Prostate gland (tissue), 2 donors: ENCODE measurements around the gene RFTN1. TPM values are rescaled to one million over a fixed set of nuclear protein-coding genes. Genes with fewer than 3 reads are reported as not detected.

ENCODE experiments used
- DNase-seq: peaks from one replicate; pipeline ENCODE4 v3.0.0-alpha.2; 2019; ENCODE audit warnings: low spot score
- H3K27ac ChIP-seq, 2 donors: fragments of 200-600 bp; sonication (generic); 2 replicates each; pipeline ENCODE4 v1.5.1; 2017 to 2019
- H3K27me3 ChIP-seq: fragments of 200-600 bp; sonication (generic); replicated peaks from 2 replicates; pipeline ENCODE4 v1.5.1; 2019; ENCODE audit not compliant: insufficient read depth
- H3K36me3 ChIP-seq, 2 donors: fragments of 200-600 bp; sonication (generic); 1 replicate in 1 of 2; 2 replicates in 1 of 2; pipeline versions ENCODE4 v1.5.1 to v1.8.1; 2017 to 2019
- H3K4me1 ChIP-seq: fragments of 200-600 bp; sonication (generic); replicated peaks from 2 replicates; pipeline ENCODE4 v1.5.1; 2019
- H3K4me3 ChIP-seq, 2 donors: fragments of 200-600 bp; sonication (generic); 2 replicates each; pipeline ENCODE4 v1.5.1; 2017 to 2019
- H3K9me3 ChIP-seq: fragments of 200-600 bp; sonication (generic); 2 replicates; pipeline ENCODE4 v1.5.1; 2017
- CTCF ChIP-seq, 4 experiments: fragments of 200-600 bp in 2 of 4; fragments of 450-650 bp in 2 of 4; sonication (generic) in 2 of 4; IDR thresholded peaks; 1 replicate in 3 of 4; 2 replicates in 1 of 4; pipeline ENCODE4 v1.5.1; 2016 to 2019; ENCODE audit warnings: antibody characterized with exemption in 4 of 4, mild to moderate bottlenecking in 2 of 4, moderate library complexity in 2 of 4
- POLR2A ChIP-seq: fragments of 450-650 bp; IDR thresholded peaks from one replicate; pipeline ENCODE4 v1.6.1; 2016; ENCODE audit warnings: antibody characterized with exemption, mild to moderate bottlenecking
- POLR2AphosphoS5 ChIP-seq: sonication (generic); formaldehyde crosslinking; IDR thresholded peaks from one replicate; pipeline ENCODE4 v1.6.1; 2017; ENCODE audit warnings: antibody characterized with exemption
- WGBS: methylation state at CpG from one replicate; pipeline ENCODE4 v1.1.5; 2018; 5-methylcytosine and 5-hydroxymethylcytosine counted together
- intact Hi-C: fragments of 100-400 bp; cut with DNase I; formaldehyde crosslinking; loops from one replicate; pipeline ENCODE4 v1.14.2; 2022
- total RNA-seq, 2 donors: library from RNA; depleted of rRNA; stranded (reverse); fragments of >200 nt; gene quantifications; one replicate each; pipeline ENCODE4 v1.1.0, GENCODE V29; 2016

The RFTN1 gene
- total RNA-seq, 2 donors from 2014 or later, result 7.4 to 16.1 TPM

DNA sequence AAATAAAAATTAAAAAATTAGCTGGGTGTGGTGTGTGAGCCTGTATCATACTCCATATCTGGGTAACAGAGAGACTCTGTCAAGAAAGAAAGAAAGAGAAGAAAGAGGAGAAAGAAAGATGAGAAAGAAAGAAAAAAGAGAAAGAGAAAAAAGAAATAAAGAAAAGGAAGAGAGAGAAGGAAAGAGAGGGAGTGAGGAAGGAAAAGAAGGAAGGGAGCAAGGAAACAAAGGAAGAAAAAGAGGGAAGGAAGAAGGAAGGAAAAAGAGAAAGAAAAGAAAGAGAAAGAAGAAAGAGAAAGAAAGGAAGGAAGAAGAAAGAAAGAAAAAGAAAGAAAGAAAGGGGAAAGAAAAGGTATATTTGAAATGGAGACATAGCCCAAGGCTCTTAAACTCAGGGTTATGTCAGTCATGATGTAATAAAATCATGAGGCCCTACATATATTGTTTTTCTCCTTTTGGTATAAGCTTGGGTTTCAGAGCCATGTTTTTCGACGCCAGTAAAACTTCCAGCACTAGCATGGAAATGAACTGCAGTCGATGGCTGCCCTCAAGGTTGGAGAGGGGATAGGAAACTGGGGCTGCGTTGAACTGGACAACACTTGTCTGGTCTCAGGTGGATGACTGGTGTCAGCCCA is 38.0 kb upstream of the RFTN1 start:
- TF ChIP-seq POLR2AphosphoS5 (no peak), CTCF (IDR thresholded peaks at IDR 0.05) (no peak), POLR2A (no peak)
- DNase-seq, result no peak
- WGBS, result 84% methylated on average over 4 of the region's 4 CpGs
- intact Hi-C loops, result loop anchor here (2.0 kb wide), 1 partner anchor 261 kb away; no protein-coding TSS in a partner anchor
- Histone ChIP-seq H3K4me3 (no peak overlapping the region), H3K9me3 (no peaks in the 10 kb centered on the region), H3K27me3 (no peaks in the 10 kb centered on the region), H3K36me3 (no peaks in the 10 kb centered on the region), H3K4me1 (no peaks in the 10 kb centered on the region), H3K27ac (no peak overlapping the region)

- no peaks in the 10 kb centered on the region for H3K36me3 ChIP-seq
- intact Hi-C loops, result loop anchor here (2.0 kb wide), 1 partner anchor 260 kb away; no protein-coding TSS in a partner anchor
- no peak overlapping the region for H3K4me3 ChIP-seq
- H3K9me3 ChIP-seq, result no peaks in the 10 kb centered on the region
- H3K27ac ChIP-seq, result no peak overlapping the region
- TF ChIP-seq POLR2A, result no peak
- TF ChIP-seq POLR2AphosphoS5, result peak; percentile 16
- peak; percentile 41 to 88 (median 82) for TF ChIP-seq CTCF (IDR thresholded peaks at IDR 0.05)
- 9% methylated on average over 7 of the region's 7 CpGs for WGBS
- no peaks in the 10 kb centered on the region for H3K4me1 ChIP-seq
- H3K27me3 ChIP-seq, result no peaks in the 10 kb centered on the region
- peak; percentile 58 for DNase-seq
Observed at GRCh38 chr3:16550676-16551341, 37.3 kb upstream of the RFTN1 start.

GRCh38 chr3:16550305-16550675 is 36.8 kb upstream of the RFTN1 start:
- intact Hi-C loops, result loop anchor here (2.0 kb wide), 1 partner anchor 259 kb away; no protein-coding TSS in a partner anchor
- 12% methylated on average over 4 of the region's 4 CpGs for WGBS

GRCh38 chr3:16548721-16549120 is 35.2 kb upstream of the RFTN1 start:
- 86% methylated on average over 4 of the region's 4 CpGs for WGBS

More at GRCh38 chr3:16550305-16550675, 36.8 kb upstream of the RFTN1 start:
- H3K4me1 ChIP-seq, result no peaks in the 10 kb centered on the region
- H3K36me3 ChIP-seq, result no peaks in the 10 kb centered on the region
- no peak for DNase-seq
- H3K4me3 ChIP-seq, result no peak overlapping the region
- no peaks in the 10 kb centered on the region for H3K9me3 ChIP-seq
- TF ChIP-seq POLR2AphosphoS5 (no peak), POLR2A (no peak), CTCF (IDR thresholded peaks at IDR 0.05) (no peak)
- H3K27ac ChIP-seq, result no peak overlapping the region
- H3K27me3 ChIP-seq, result no peaks in the 10 kb centered on the region

More at GRCh38 chr3:16548721-16549120, 35.2 kb upstream of the RFTN1 start:
- Histone ChIP-seq H3K27me3 (no peaks in the 10 kb centered on the region), H3K27ac (no peak overlapping the region), H3K4me3 (no peak overlapping the region), H3K9me3 (no peaks in the 10 kb centered on the region), H3K4me1 (no peaks in the 10 kb centered on the region), H3K36me3 (no peaks in the 10 kb centered on the region)
- no peak for TF ChIP-seq POLR2A
- TF ChIP-seq POLR2AphosphoS5, result no peak
- no peak for TF ChIP-seq CTCF (IDR thresholded peaks at IDR 0.05)
- no peak for DNase-seq
- intact Hi-C loops, result no loop called here
